H9 (cell line): ENCODE measurements around the gene GIPC1. TPM values are rescaled to one million over a fixed set of nuclear protein-coding genes. Genes with fewer than 3 reads are reported as not detected.

Source experiments
- DNase-seq: peaks from one replicate; pipeline ENCODE4 v3.0.0-alpha.2; 2017
- H2AFZ ChIP-seq: one replicate; pipeline ENCODE4 v1.6.1; 2013; ENCODE audit warnings: mild to moderate bottlenecking, low read length, control low read depth, moderate library complexity
- H2AK5ac ChIP-seq: 2 replicates; pipeline ENCODE4 v1.6.1; 2013; ENCODE audit warnings: low read length, control low read depth, mixed read lengths; ENCODE audit not compliant: insufficient read length
- H2BK120ac ChIP-seq: one replicate; pipeline ENCODE4 v1.6.1; 2013; ENCODE audit warnings: low read depth, mild to moderate bottlenecking, low read length, control low read depth, inconsistent platforms; ENCODE audit not compliant: poor library complexity, severe bottlenecking
- H2BK12ac ChIP-seq: 2 replicates; pipeline ENCODE4 v1.6.1; 2013; ENCODE audit warnings: low read length, control low read depth, mixed read lengths, low read depth; ENCODE audit not compliant: insufficient read length
- H2BK15ac ChIP-seq: 2 replicates; pipeline ENCODE4 v1.6.1; 2013; ENCODE audit warnings: low read depth, low read length, control low read depth
- H2BK20ac ChIP-seq: one replicate; pipeline ENCODE4 v1.6.1; 2013; ENCODE audit warnings: low read depth, mild to moderate bottlenecking, low read length, control low read depth, inconsistent platforms; ENCODE audit not compliant: poor library complexity, severe bottlenecking
- H2BK5ac ChIP-seq: 2 replicates; pipeline ENCODE4 v1.6.1; 2013; ENCODE audit warnings: low read length, control low read depth, mixed read lengths; ENCODE audit not compliant: insufficient read length
- H3K14ac ChIP-seq: 2 replicates; pipeline ENCODE4 v1.6.1; 2013; ENCODE audit warnings: low read length, control low read depth; ENCODE audit not compliant: insufficient read depth
- H3K18ac ChIP-seq: 2 replicates; pipeline ENCODE4 v1.6.1; 2013; ENCODE audit warnings: low read depth, mild to moderate bottlenecking, mixed read lengths, low read length, control low read depth; ENCODE audit not compliant: insufficient read length
- H3K23ac ChIP-seq: 2 replicates; pipeline ENCODE4 v1.6.1; 2013; ENCODE audit warnings: low read length, control low read depth, mixed read lengths, low read depth; ENCODE audit not compliant: insufficient read length
- H3K23me2 ChIP-seq: 2 replicates; pipeline ENCODE4 v1.6.1; 2013; ENCODE audit warnings: low read depth, mild to moderate bottlenecking, mixed read lengths, low read length, control low read depth; ENCODE audit not compliant: insufficient read length, poor library complexity, severe bottlenecking
- H3K27ac ChIP-seq: 2 replicates; pipeline ENCODE4 v1.5.1; 2013; ENCODE audit warnings: low read length, control low read depth, mixed read lengths, low read depth; ENCODE audit not compliant: insufficient read length
- H3K27me3 ChIP-seq: 2 replicates; pipeline ENCODE4 v1.6.1; 2013; ENCODE audit warnings: low read length, control low read depth, inconsistent platforms; ENCODE audit not compliant: insufficient read depth
- H3K4ac ChIP-seq: 2 replicates; pipeline ENCODE4 v1.6.1; 2013; ENCODE audit warnings: low read depth, mild to moderate bottlenecking, control low read depth, inconsistent platforms, low read length, moderate library complexity
- H3K4me1 ChIP-seq: 2 replicates; pipeline ENCODE4 v1.6.1; 2013; ENCODE audit warnings: low read length, control low read depth, inconsistent platforms; ENCODE audit not compliant: insufficient read depth
- H3K4me2 ChIP-seq: 2 replicates; pipeline ENCODE4 v1.6.1; 2013; ENCODE audit warnings: low read length, control low read depth, mixed read lengths; ENCODE audit not compliant: insufficient read length, insufficient read depth
- H3K56ac ChIP-seq: 2 replicates; pipeline ENCODE4 v1.6.1; 2013; ENCODE audit warnings: low read depth, mild to moderate bottlenecking, mixed read lengths, low read length, control low read depth; ENCODE audit not compliant: insufficient read length
- H3K79me1 ChIP-seq: 2 replicates; pipeline ENCODE4 v1.6.1; 2013; ENCODE audit warnings: low read depth, mild to moderate bottlenecking, moderate library complexity, low read length, control low read depth, inconsistent platforms; ENCODE audit not compliant: insufficient read depth, poor library complexity, severe bottlenecking
- H3K79me2 ChIP-seq: 2 replicates; pipeline ENCODE4 v1.6.1; 2013; ENCODE audit warnings: low read length, control low read depth, inconsistent platforms; ENCODE audit not compliant: insufficient read depth
- H3K9ac ChIP-seq: 2 replicates; pipeline ENCODE4 v1.6.1; 2013; ENCODE audit warnings: low read length, control low read depth, mixed read lengths; ENCODE audit not compliant: insufficient read length; ENCODE audit errors: extremely low read depth
- H3K9me3 ChIP-seq: one replicate; pipeline ENCODE4 v1.6.1; 2013; ENCODE audit warnings: low read depth, low read length, inconsistent platforms; ENCODE audit not compliant: control insufficient read depth
- H3T11ph ChIP-seq: one replicate; pipeline ENCODE4 v1.6.1; 2013; ENCODE audit warnings: mild to moderate bottlenecking, low read length, control low read depth, inconsistent platforms
- H4K20me1 ChIP-seq: one replicate; pipeline ENCODE4 v1.6.1; 2013; ENCODE audit not compliant: control insufficient read depth, insufficient read length, insufficient read depth
- H4K5ac ChIP-seq: 2 replicates; pipeline ENCODE4 v1.6.1; 2013; ENCODE audit warnings: low read depth, mild to moderate bottlenecking, mixed read lengths, low read length, control low read depth; ENCODE audit not compliant: insufficient read length
- H4K8ac ChIP-seq: replicated peaks from 2 replicates; pipeline ENCODE4 v1.6.1; 2013; ENCODE audit warnings: low read length, control low read depth, mixed read lengths, low read depth; ENCODE audit not compliant: insufficient read length
- H4K91ac ChIP-seq: 2 replicates; pipeline ENCODE4 v1.6.1; 2013; ENCODE audit warnings: low read depth, mild to moderate bottlenecking, moderate library complexity, mixed read lengths, low read length, control low read depth; ENCODE audit not compliant: insufficient read length
- H3K27ac Mint-ChIP-seq, 3 experiments: 2 replicates in 2 of 3; 3 replicates in 1 of 3; pipeline ENCODE4 v1.8.0; 2020 to 2021; ENCODE audit warnings: mixed read lengths in 3 of 3, mild to moderate bottlenecking in 1 of 3, moderate library complexity in 1 of 3
- H3K27me3 Mint-ChIP-seq: 2 replicates; pipeline ENCODE4 v1.8.0; 2021; ENCODE audit warnings: low read depth, mild to moderate bottlenecking, moderate library complexity, mixed read lengths
- H3K36me3 Mint-ChIP-seq, 3 experiments: 2 replicates in 2 of 3; 3 replicates in 1 of 3; pipeline ENCODE4 v1.8.0; 2020 to 2021; ENCODE audit warnings: low read depth in 3 of 3, mixed read lengths in 3 of 3; ENCODE audit not compliant: insufficient read depth in 1 of 3
- H3K4me1 Mint-ChIP-seq, 2 experiments: 2 replicates each; pipeline ENCODE4 v1.8.0; 2020; ENCODE audit warnings: mixed read lengths in 2 of 2
- H3K4me3 Mint-ChIP-seq, 2 experiments: 2 replicates in 1 of 2; 3 replicates in 1 of 2; pipeline ENCODE4 v1.8.0; 2020 to 2021; ENCODE audit warnings: mild to moderate bottlenecking in 2 of 2, mixed read lengths in 2 of 2, moderate library complexity in 1 of 2
- H3K9me3 Mint-ChIP-seq, 2 experiments: 2 replicates in 1 of 2; 3 replicates in 1 of 2; pipeline ENCODE4 v1.8.0; 2020; ENCODE audit warnings: mild to moderate bottlenecking in 2 of 2, mixed read lengths in 2 of 2, moderate library complexity in 1 of 2
- CTCF ChIP-seq: fragments of 200-600 bp; sonication (generic); conservative IDR thresholded peaks from 3 replicates; pipeline ENCODE4 v1.8.0; 2021; ENCODE audit warnings: antibody characterized with exemption, mild to moderate bottlenecking
- WGBS: extraction: QIAGEN DNeasy Blood & Tissue Kit; methylation state at CpG from one replicate; pipeline ENCODE4 v1.1.7; 2013; ENCODE audit warnings: missing lambda C conversion rate, low lambda C conversion rate, mixed read lengths; ENCODE audit not compliant: insufficient read length; ENCODE audit errors: extremely low coverage; 5-methylcytosine and 5-hydroxymethylcytosine counted together
- total RNA-seq: library from RNA; stranded (reverse); gene quantifications from 2 replicates; pipeline ENCODE4 v1.2.1, GENCODE V29; 2021

Gene GIPC1
- total RNA-seq, 1 experiment from 2014 or later, result 70.6 TPM

GRCh38 chr19:14450876-14451275 is 45.1 kb downstream of the GIPC1 start:
- H2BK12ac ChIP-seq, result no peak overlapping the region
- H3K4me2 ChIP-seq, result no peak overlapping the region
- H3T11ph ChIP-seq, result no peak overlapping the region
- H4K20me1 ChIP-seq, result peaks cover 5% of the 10 kb centered on the region
- no peak overlapping the region for H3K27ac ChIP-seq
- H3K9ac ChIP-seq, result no peak overlapping the region
- no peaks in the 10 kb centered on the region for H3K79me2 ChIP-seq
- Mint-ChIP-seq H3K27ac (peak overlapping the region in 1 of 3 experiments; percentile 55; a peak in 1 of 7 replicates), H3K4me3 (no peak overlapping the region; a peak in 1 of 5 replicates), H3K9me3 (no peaks in the 10 kb centered on the region), H3K27me3 (no peaks in the 10 kb centered on the region; the same call in 1 of the 2 replicates), H3K4me1 (peaks cover 0 to 5% of the 10 kb centered on the region in 2 experiments; a peak in 1 of 4 replicates), H3K36me3 (peaks cover 43 to 73% (median 68%) of the 10 kb centered on the region in 3 experiments)
- no peaks in the 10 kb centered on the region for H3K23me2 ChIP-seq
- no peak overlapping the region for H2BK15ac ChIP-seq
- H2AFZ ChIP-seq, result no peak overlapping the region
- H3K14ac ChIP-seq, result no peak overlapping the region
- no peak overlapping the region for H2AK5ac ChIP-seq
- no peaks in the 10 kb centered on the region for H3K4me1 ChIP-seq
- no peak overlapping the region for H3K56ac ChIP-seq
- H3K79me1 ChIP-seq, result no peaks in the 10 kb centered on the region
- WGBS, result no CpG with 5 or more reads among the region's 19 CpGs
- no peak overlapping the region for H2BK120ac ChIP-seq
- no peaks in the 10 kb centered on the region for H3K9me3 ChIP-seq
- H4K5ac ChIP-seq, result no peak overlapping the region
- no peak overlapping the region for H3K23ac ChIP-seq
- no peaks in the 10 kb centered on the region for H3K27me3 ChIP-seq
- DNase-seq, result no peak
- no peak overlapping the region for H3K18ac ChIP-seq
- no peak overlapping the region for H4K8ac ChIP-seq
- H2BK5ac ChIP-seq, result no peak overlapping the region
- no peak overlapping the region for H2BK20ac ChIP-seq
- no peak overlapping the region for H4K91ac ChIP-seq
- TF ChIP-seq CTCF, result no peak
- no peak overlapping the region for H3K4ac ChIP-seq
